Sigmoid colon (tissue), 7 donors: Measurements from ENCODE around the gene PTPRE. TPM values are rescaled to one million over a fixed set of nuclear protein-coding genes. Genes with fewer than 3 reads are reported as not detected.
A peak's percentile ranks its signal among the peaks of the same experiment; 100 is the strongest.

Experiments
- DNase-seq: peaks from one replicate; pipeline ENCODE4 v3.0.0-alpha.2; 2019
- H3K27ac ChIP-seq, 4 donors: fragments of 200-600 bp; sonication (generic); one replicate each; pipeline ENCODE4 v1.5.1; 2016 to 2019; ENCODE audit warnings: mild to moderate bottlenecking in 1 of 4
- H3K27me3 ChIP-seq, 3 donors: fragments of 200-600 bp; sonication (generic); one replicate each; pipeline ENCODE4 v1.5.1; 2019; ENCODE audit warnings: mild to moderate bottlenecking in 1 of 3
- H3K36me3 ChIP-seq, 4 donors: fragments of 200-600 bp; sonication (generic); one replicate each; pipeline ENCODE4 v1.5.1; 2016 to 2019
- H3K4me1 ChIP-seq, 4 donors: fragments of 200-600 bp; sonication (generic); one replicate each; pipeline ENCODE4 v1.5.1; 2017 to 2019
- H3K4me3 ChIP-seq, 4 donors: fragments of 200-600 bp; sonication (generic); one replicate each; pipeline ENCODE4 v1.5.1; 2017 to 2019; ENCODE audit warnings: mild to moderate bottlenecking in 2 of 4, moderate library complexity in 1 of 4
- H3K9me3 ChIP-seq, 4 donors: fragments of 200-600 bp in 3 of 4; sonication (generic) in 3 of 4; one replicate each; pipeline versions ENCODE4 v1.5.1 to v1.6.1; 2013 to 2019
- EP300 ChIP-seq, 4 donors: sonication (generic); formaldehyde crosslinking; IDR thresholded peaks; one replicate each; pipeline ENCODE4 v1.6.1; 2017; ENCODE audit warnings: antibody characterized with exemption in 4 of 4
- POLR2A ChIP-seq, 2 donors: fragments of 450-650 bp; IDR thresholded peaks; one replicate each; pipeline ENCODE4 v1.6.1; 2016; ENCODE audit warnings: antibody characterized with exemption in 2 of 2, mild to moderate bottlenecking in 2 of 2, moderate library complexity in 2 of 2
- POLR2AphosphoS5 ChIP-seq, 4 donors: sonication (generic); formaldehyde crosslinking; IDR thresholded peaks; one replicate each; pipeline ENCODE4 v1.6.1; 2017; ENCODE audit warnings: antibody characterized with exemption in 4 of 4
- WGBS, 2 donors: extraction: QIAGEN DNeasy Blood & Tissue Kit; methylation state at CpG; one replicate each; pipeline ENCODE4 v1.1.7; 2013; 5-methylcytosine and 5-hydroxymethylcytosine counted together
- intact Hi-C: fragments of 100-400 bp; cut with DNase I; formaldehyde crosslinking; loops from one replicate; pipeline ENCODE4 v1.15.1; 2023
- polyA plus RNA-seq, 3 donors: library from polyadenylated mRNA; stranded (reverse); fragments of 200-250 nt; gene quantifications; one replicate each; pipeline ENCODE4 v1.2.3, GENCODE V29; 2013
- total RNA-seq, 4 donors: library from RNA; depleted of rRNA; stranded (reverse); fragments of >200 nt; gene quantifications; one replicate each; pipeline ENCODE4 v1.1.0, GENCODE V29; 2016
- TF ChIP-seq, protein P1 (sequence below), 4 experiments: fragments of 450-650 bp in 3 of 4; fragments of 200-600 bp in 1 of 4; IDR thresholded peaks; one replicate each; pipeline ENCODE4 v1.5.1; 2016 to 2019; ENCODE audit warnings: antibody characterized with exemption in 4 of 4, mild to moderate bottlenecking in 3 of 4, moderate library complexity in 2 of 4
- donor health status: healthy with polysubstance abuse.
- donor health status: Bipolar disorder and iron deficiency.
- donor health status: healthy.

Gene PTPRE
- total and polyA plus RNA-seq, 7 donors, result 4.2 to 17.9 (median 11.9) TPM

DNA sequence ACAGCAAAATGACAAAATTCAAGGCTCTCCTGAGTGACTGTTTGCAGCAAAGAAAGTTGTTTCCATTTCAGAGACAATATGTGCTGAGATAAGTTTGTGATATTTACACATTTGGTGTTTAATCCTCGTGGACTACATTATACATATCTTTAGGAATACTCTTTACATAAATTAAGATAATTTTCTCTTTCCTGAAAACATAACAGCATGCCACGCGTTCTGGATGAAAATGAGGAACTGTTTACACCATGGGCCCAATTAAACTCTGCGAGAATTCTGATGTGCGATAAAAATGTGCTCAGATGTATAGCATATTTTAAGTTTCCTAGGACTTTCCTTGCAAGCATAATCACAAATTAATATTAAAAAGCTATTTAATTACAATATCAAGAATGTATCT is 26.4 kb downstream of the PTPRE start:
- Histone ChIP-seq H3K27me3 (no peaks in the 10 kb centered on the region), H3K9me3 (no peaks in the 10 kb centered on the region), H3K36me3 (no peaks in the 10 kb centered on the region), H3K4me1 (peaks cover 0 to 4% (median 0%) of the 10 kb centered on the region in 4 donors), H3K4me3 (no peak overlapping the region), H3K27ac (no peak overlapping the region)
- WGBS, 2 donors, result 84 to 86% methylated on average over 5 of the region's 5 CpGs
- no peak for DNase-seq
- intact Hi-C loops, result no loop called here
- no peak for TF ChIP-seq EP300 (IDR thresholded peaks at IDR 0.05)
- TF ChIP-seq POLR2AphosphoS5 (IDR thresholded peaks at IDR 0.05), result no peak
- TF ChIP-seq POLR2A (IDR thresholded peaks at IDR 0.05), result no peak
- TF ChIP-seq, protein P1, sequence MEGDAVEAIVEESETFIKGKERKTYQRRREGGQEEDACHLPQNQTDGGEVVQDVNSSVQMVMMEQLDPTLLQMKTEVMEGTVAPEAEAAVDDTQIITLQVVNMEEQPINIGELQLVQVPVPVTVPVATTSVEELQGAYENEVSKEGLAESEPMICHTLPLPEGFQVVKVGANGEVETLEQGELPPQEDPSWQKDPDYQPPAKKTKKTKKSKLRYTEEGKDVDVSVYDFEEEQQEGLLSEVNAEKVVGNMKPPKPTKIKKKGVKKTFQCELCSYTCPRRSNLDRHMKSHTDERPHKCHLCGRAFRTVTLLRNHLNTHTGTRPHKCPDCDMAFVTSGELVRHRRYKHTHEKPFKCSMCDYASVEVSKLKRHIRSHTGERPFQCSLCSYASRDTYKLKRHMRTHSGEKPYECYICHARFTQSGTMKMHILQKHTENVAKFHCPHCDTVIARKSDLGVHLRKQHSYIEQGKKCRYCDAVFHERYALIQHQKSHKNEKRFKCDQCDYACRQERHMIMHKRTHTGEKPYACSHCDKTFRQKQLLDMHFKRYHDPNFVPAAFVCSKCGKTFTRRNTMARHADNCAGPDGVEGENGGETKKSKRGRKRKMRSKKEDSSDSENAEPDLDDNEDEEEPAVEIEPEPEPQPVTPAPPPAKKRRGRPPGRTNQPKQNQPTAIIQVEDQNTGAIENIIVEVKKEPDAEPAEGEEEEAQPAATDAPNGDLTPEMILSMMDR (IDR thresholded peaks at IDR 0.05), result no peak

DNA sequence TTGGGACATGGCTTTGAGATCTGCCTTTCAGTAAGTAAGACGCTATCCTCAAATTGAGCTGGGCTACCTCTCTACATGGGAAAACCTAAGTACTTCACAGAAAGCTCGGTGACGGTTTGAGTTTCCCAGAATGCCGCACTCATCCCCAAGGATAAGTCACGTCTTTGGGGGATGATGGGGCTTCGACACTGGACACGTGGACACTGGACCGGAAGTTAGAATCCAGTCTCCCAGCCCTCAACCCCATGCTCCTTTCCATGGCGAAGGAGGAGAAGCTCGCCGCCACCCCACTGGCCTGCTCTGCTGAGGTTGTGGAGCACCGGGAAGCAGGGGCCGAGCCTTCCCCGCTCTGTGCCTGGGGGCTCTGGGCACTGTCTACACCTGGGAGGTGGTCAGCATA is 27.5 kb downstream of the PTPRE start:
- Histone ChIP-seq H3K27ac (no peak overlapping the region), H3K4me1 (no peaks in the 10 kb centered on the region), H3K36me3 (no peaks in the 10 kb centered on the region), H3K27me3 (no peaks in the 10 kb centered on the region), H3K4me3 (no peak overlapping the region), H3K9me3 (no peaks in the 10 kb centered on the region)
- DNase-seq, result peak; percentile 47
- intact Hi-C loops, result no loop called here
- TF ChIP-seq POLR2AphosphoS5 (IDR thresholded peaks at IDR 0.05) (no peak), POLR2A (IDR thresholded peaks at IDR 0.05) (no peak), EP300 (IDR thresholded peaks at IDR 0.05) (no peak)
- TF ChIP-seq, protein P1 (IDR thresholded peaks at IDR 0.05), result no peak
- 96% methylated on average over 14 of the region's 14 CpGs for WGBS, 2 donors

DNA sequence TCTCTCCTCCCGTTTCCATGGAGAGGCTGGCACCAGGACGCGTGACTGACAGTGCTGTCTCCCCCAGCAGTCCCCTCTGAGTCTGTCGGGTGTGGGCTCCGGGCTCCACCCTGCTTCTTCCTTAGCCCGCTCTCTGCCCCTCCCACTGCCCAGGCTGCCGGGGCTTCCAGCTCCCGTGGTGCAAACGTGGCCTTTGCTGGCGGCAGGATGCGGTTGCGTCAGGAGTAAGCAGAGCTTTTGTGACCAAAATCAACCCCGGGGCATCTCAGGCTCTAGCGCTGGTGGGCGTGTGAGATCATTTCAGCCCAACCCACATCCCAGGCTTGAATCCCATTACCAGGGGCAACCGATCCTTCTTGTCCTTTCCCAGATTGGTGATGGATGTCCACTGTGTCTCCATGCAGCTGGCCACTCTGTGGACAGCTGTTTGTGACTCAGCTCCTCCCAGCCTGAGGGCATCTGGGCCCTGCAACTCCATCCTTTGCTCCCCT is 28.2 kb downstream of the PTPRE start:
- 84 to 89% methylated on average over 16 of the region's 16 CpGs for WGBS, 2 donors
- H3K4me1 ChIP-seq, result no peaks in the 10 kb centered on the region
- H3K36me3 ChIP-seq, result no peaks in the 10 kb centered on the region
- H3K4me3 ChIP-seq, result no peak overlapping the region
- no peaks in the 10 kb centered on the region for H3K9me3 ChIP-seq
- H3K27me3 ChIP-seq, result no peaks in the 10 kb centered on the region
- intact Hi-C loops, result no loop called here
- TF ChIP-seq, protein P1 (IDR thresholded peaks at IDR 0.05), result no peak
- TF ChIP-seq EP300 (IDR thresholded peaks at IDR 0.05) (no peak), POLR2A (IDR thresholded peaks at IDR 0.05) (no peak), POLR2AphosphoS5 (IDR thresholded peaks at IDR 0.05) (no peak)
- DNase-seq, result peak; percentile 64
- H3K27ac ChIP-seq, result no peak overlapping the region

DNA sequence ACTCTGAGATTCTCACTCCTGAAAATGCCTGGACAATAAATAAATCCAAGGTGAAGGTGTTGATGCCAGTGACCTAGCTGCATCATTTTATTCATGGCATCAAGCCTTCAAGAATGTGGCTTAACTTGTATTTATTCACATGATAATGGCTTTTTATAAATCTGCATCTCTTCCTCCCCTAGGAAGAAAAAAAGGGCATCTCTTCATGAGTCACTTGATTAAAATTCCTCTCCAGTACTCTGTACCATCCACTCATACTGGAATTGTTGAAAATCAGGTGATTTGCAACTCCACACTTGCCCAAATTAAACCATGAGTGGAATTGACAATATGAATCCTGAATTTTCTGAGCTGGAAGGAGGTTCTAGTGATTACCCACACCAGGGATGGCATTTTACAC is 30.2 kb downstream of the PTPRE start:
- no peaks in the 10 kb centered on the region for H3K27me3 ChIP-seq
- no peak overlapping the region for H3K27ac ChIP-seq
- H3K4me1 ChIP-seq, result no peaks in the 10 kb centered on the region
- no peaks in the 10 kb centered on the region for H3K36me3 ChIP-seq
- intact Hi-C loops, result no loop called here
- H3K4me3 ChIP-seq, result no peak overlapping the region
- TF ChIP-seq POLR2A (IDR thresholded peaks at IDR 0.05) (no peak), POLR2AphosphoS5 (IDR thresholded peaks at IDR 0.05) (no peak), EP300 (IDR thresholded peaks at IDR 0.05) (no peak)
- TF ChIP-seq, protein P1 (IDR thresholded peaks at IDR 0.05), result no peak
- DNase-seq, result no peak
- H3K9me3 ChIP-seq, result no peaks in the 10 kb centered on the region

DNA sequence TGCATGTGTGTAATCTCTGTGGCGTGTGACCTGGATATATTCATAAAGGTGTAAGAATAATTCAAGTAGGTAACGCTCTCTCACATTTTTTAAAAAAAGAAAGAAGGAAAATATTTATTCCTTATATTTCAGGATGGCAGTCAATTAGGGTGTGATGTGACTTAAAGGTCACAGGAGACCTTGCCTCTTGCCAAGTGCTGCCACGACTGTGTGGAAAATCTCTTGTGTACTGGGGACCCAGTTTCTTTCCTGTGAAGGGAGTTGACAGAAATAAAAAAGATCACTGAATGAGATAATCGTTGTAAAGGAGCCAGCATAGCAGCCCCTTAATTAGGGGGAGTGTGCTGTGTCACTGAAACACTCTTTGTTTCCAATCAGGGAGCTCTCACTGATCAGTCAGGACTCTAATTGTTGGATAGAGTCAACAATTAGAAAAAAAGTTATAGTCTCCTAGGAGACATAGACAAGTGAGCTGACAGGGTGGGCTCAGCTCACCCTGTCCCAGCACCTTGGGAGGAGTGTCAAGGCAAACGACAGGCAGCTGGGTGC is 31.1 kb downstream of the PTPRE start:
- H3K27ac ChIP-seq, result peak overlapping the region in 2 of 4 donors; percentile 6 to 25
- no peaks in the 10 kb centered on the region for H3K36me3 ChIP-seq
- intact Hi-C loops, result no loop called here
- 58 to 69% methylated on average over 5 of the region's 5 CpGs for WGBS, 2 donors
- H3K9me3 ChIP-seq, result no peaks in the 10 kb centered on the region
- TF ChIP-seq, protein P1 (IDR thresholded peaks at IDR 0.05), result no peak
- TF ChIP-seq EP300 (IDR thresholded peaks at IDR 0.05) (no peak), POLR2AphosphoS5 (IDR thresholded peaks at IDR 0.05) (no peak), POLR2A (IDR thresholded peaks at IDR 0.05) (no peak)
- no peaks in the 10 kb centered on the region for H3K4me1 ChIP-seq
- no peak overlapping the region for H3K4me3 ChIP-seq
- DNase-seq, result no peak
- H3K27me3 ChIP-seq, result no peaks in the 10 kb centered on the region
